AG20443 (cell line): Measurements from ENCODE around the gene FBXO5.
A peak's percentile ranks its signal among the peaks of the same experiment; 100 is the strongest.
"Not testable (repeated sequence)": the region's sequence is repeated elsewhere in the genome, so short reads cannot be mapped to it uniquely, and the experiment has no call there.

Experiments
- DNase-seq: peaks from one replicate; pipeline ENCODE4 v3.0.0; 2012; ENCODE audit warnings: low spot score, mixed read lengths

FBXO5 gene

GRCh38 chr6:152982904-152983636, at the start of gene FBXO5:
FBXO5 (minus strand) TSS chr6:152983041; CDS start chr6:152982959, 82 bp downstream.
- peak; percentile 98 for DNase-seq

- peak; percentile 33 for DNase-seq
These were observed 49.5 kb upstream of the FBXO5 start for GRCh38 chr6:153032255-153032882.

GRCh38 chr6:153031335-153031955, 48.6 kb upstream of the FBXO5 start:
- DNase-seq: no peak

GRCh38 chr6:153028963-153029362, 46.1 kb upstream of the FBXO5 start:
- DNase-seq: no peak

- DNase-seq: peak; percentile 9
These were observed 45.4 kb upstream of the FBXO5 start for GRCh38 chr6:153028286-153028685.

- no peak for DNase-seq
These were observed 44.6 kb upstream of the FBXO5 start for GRCh38 chr6:153027480-153027879.

- no peak for DNase-seq
These were observed 41.8 kb upstream of the FBXO5 start for GRCh38 chr6:153024709-153025017.

- peak; percentile 54 for DNase-seq
These were observed 41.3 kb upstream of the FBXO5 start for GRCh38 chr6:153023977-153024708.

- no peak for DNase-seq
These were observed 35.5 kb upstream of the FBXO5 start for GRCh38 chr6:153018355-153018754.

- DNase-seq: no peak
These were observed 34.0 kb upstream of the FBXO5 start for GRCh38 chr6:153016846-153017245.

GRCh38 chr6:153015094-153015640, 32.3 kb upstream of the FBXO5 start:
- no peak for DNase-seq

GRCh38 chr6:153013438-153013837, 30.6 kb upstream of the FBXO5 start:
- DNase-seq: no peak

- DNase-seq: no peak
These were observed 30.0 kb upstream of the FBXO5 start for GRCh38 chr6:153012856-153013255.

- no peak for DNase-seq
These were observed 20.5 kb upstream of the FBXO5 start for GRCh38 chr6:153003366-153003690.

GRCh38 chr6:153002613-153003365, 19.9 kb upstream of the FBXO5 start, which contains the start of gene MTRF1L:
MTRF1L (minus strand) TSS chr6:153002709; CDS start chr6:153002685, 24 bp downstream.
- DNase-seq: peak; percentile 97

- peak; percentile 14 for DNase-seq
These were observed 19.1 kb upstream of the FBXO5 start for GRCh38 chr6:153001767-153002612.

- DNase-seq: not testable (repeated sequence)
These were observed 17.9 kb upstream of the FBXO5 start for GRCh38 chr6:153000790-153001189.

- DNase-seq: no peak
These were observed 17.4 kb upstream of the FBXO5 start for GRCh38 chr6:153000243-153000642.

GRCh38 chr6:152999538-152999937, 16.7 kb upstream of the FBXO5 start:
- DNase-seq: not testable (repeated sequence)

- DNase-seq: no peak
These were observed 11.0 kb upstream of the FBXO5 start for GRCh38 chr6:152993847-152994246.

- no peak for DNase-seq
These were observed 10.6 kb upstream of the FBXO5 start for GRCh38 chr6:152993431-152993830.
